Measurements from ENCODE around the gene RHOD. TPM values are rescaled to one million over a fixed set of nuclear protein-coding genes. Genes with fewer than 3 reads are reported as not detected.

The RHOD gene
- total and polyA plus RNA-seq, 2 of the 8 experiments (the other 6 are each of a cell fraction or from before 2014, with no cell fraction given), result 12.1 to 17.6 TPM

GRCh38 chr11:67051945-67052488 is 4.6 kb upstream of the RHOD start:
- no peak overlapping the region for H3K4me2 ChIP-seq (ENCODE audit: insufficient read depth in 1 of 2, low read depth in 2 of 2, low read length in 2 of 2)
- H3K4me3 ChIP-seq (ENCODE audit: extremely low read depth in 1 of 4, insufficient read depth in 2 of 4, low read depth in 3 of 4, low read length in 4 of 4), result no peak overlapping the region
- no peak overlapping the region for H3K9ac ChIP-seq (replicated peaks in 1 of 4; ENCODE audit: extremely low read depth in 1 of 4, low read depth in 3 of 4, low read length in 3 of 4)
- no peak overlapping the region for H3K14ac ChIP-seq (ENCODE audit: insufficient read length)
- no peak overlapping the region for H2BK20ac ChIP-seq (ENCODE audit: low read length)
- no peak overlapping the region for H2AFZ ChIP-seq (ENCODE audit: low read length)
- no peak overlapping the region for H2BK5ac ChIP-seq (ENCODE audit: low read depth, low read length)
- H3K36me3 ChIP-seq (ENCODE audit: control insufficient read depth in 2 of 4, insufficient read depth in 4 of 4, low read length in 3 of 4), result no peaks in the 10 kb centered on the region
- 0 out of 2 replicates have a peak overlapping the region, but pooled peaks have one; percentile 61 for H2BK15ac ChIP-seq (ENCODE audit: low read length)
- H3K4ac ChIP-seq (replicated peaks; ENCODE audit: insufficient read length, low read depth, low read length), result no peak overlapping the region
- TF ChIP-seq EP300 (IDR thresholded peaks at IDR 0.05; ENCODE audit: borderline replicate concordance in 1 of 2, low read depth in 2 of 2, low read length in 2 of 2) (no peak), CTBP2 (IDR thresholded peaks at IDR 0.05; ENCODE audit: borderline replicate concordance, insufficient read depth, insufficient read length, low read length) (no peak), MAX (IDR thresholded peaks at IDR 0.05) (no peak), KDM5A (IDR thresholded peaks at IDR 0.05; ENCODE audit: low read length) (no peak), RNF2 (IDR thresholded peaks at IDR 0.05; ENCODE audit: borderline replicate concordance, low read depth, low read length, missing control alignments, poor library complexity, severe bottlenecking) (no peak), CTCF (IDR thresholded peaks at IDR 0.05; ENCODE audit: control extremely low read depth in 1 of 3, insufficient read depth in 1 of 3, low read depth in 1 of 3, low read length in 3 of 3) (no peak), NRF1 (IDR thresholded peaks at IDR 0.05; ENCODE audit: low read depth, low read length) (no peak), KDM1A (IDR thresholded peaks at IDR 0.05; ENCODE audit: borderline replicate concordance, low read length) (0 out of 2 replicates have a peak, but pooled peaks have one; percentile 11)
- POLR2A ChIA-PET (ENCODE audit: partially characterized antibody), result interaction anchor here (0.8 to 1.8 kb wide), 4 partner anchors 14 to 59 kb away, joined by 3 to 4 read pairs (median 3); no protein-coding TSS in a partner anchor
- H3K27me3 ChIP-seq (replicated peaks in 1 of 4; ENCODE audit: control insufficient read depth in 3 of 4, extremely low read depth in 1 of 4, insufficient read depth in 3 of 4, low read length in 3 of 4), result peaks cover 0 to 5% (median 2%) of the 10 kb centered on the region in 4 experiments; a peak in 4 of 7 replicates
- no peaks in the 10 kb centered on the region for H3K9me3 ChIP-seq (ENCODE audit: insufficient read depth in 2 of 2, low read depth in 1 of 2, low read length in 1 of 2)
- no peak overlapping the region for H3K27ac ChIP-seq (ENCODE audit: low read depth, low read length)
- no peaks in the 10 kb centered on the region for H4K20me1 ChIP-seq (replicated peaks in 1 of 2; ENCODE audit: control insufficient read depth in 1 of 2, insufficient read depth in 2 of 2, low read length in 2 of 2)
- H2BK12ac ChIP-seq (ENCODE audit: low read depth, low read length), result peak overlapping the region; percentile 60; the same call in 1 of the 2 replicates
- H3K56ac ChIP-seq (replicated peaks; ENCODE audit: insufficient read length, low read depth, low read length), result no peak overlapping the region
- H3K18ac ChIP-seq (ENCODE audit: extremely low read depth, low read length), result no peak overlapping the region
- H4K5ac ChIP-seq (ENCODE audit: insufficient read length, low read depth, low read length), result no peak overlapping the region
- H3K23me2 ChIP-seq (ENCODE audit: low read depth, low read length), result peaks cover 6% of the 10 kb centered on the region; the same call in 1 of the 2 replicates
- no peaks in the 10 kb centered on the region for H3K79me1 ChIP-seq (ENCODE audit: low read depth, low read length)
- no peak overlapping the region for H4K8ac ChIP-seq (ENCODE audit: extremely low read depth, insufficient read depth, low read length)
- peaks cover 4 to 22% (median 14%) of the 10 kb centered on the region in 4 experiments for H3K4me1 ChIP-seq (replicated peaks in 1 of 4; ENCODE audit: control insufficient read depth in 3 of 4, insufficient read depth in 4 of 4, low read length in 3 of 4)
- H4K91ac ChIP-seq (replicated peaks; ENCODE audit: insufficient read length, low read length), result no peak overlapping the region
- FAIRE-seq (no peak), DNase-seq (ENCODE audit: low read depth in 1 of 2, low spot score in 2 of 2) (no peak)
- WGBS, 2 experiments (ENCODE audit: extremely low coverage in 1 of 2, insufficient coverage in 1 of 2, insufficient read length in 1 of 2, insufficient replicate concordance in 2 of 2, low coverage in 1 of 2, low lambda C conversion rate in 2 of 2, missing lambda C conversion rate in 1 of 2), result 92% methylated on average over 4 of the region's 4 CpGs; no CpG with 5 or more reads in 1 of the 2 experiments
- H3K23ac ChIP-seq (ENCODE audit: insufficient read length), result no peak overlapping the region
- H3K79me2 ChIP-seq (ENCODE audit: control insufficient read depth in 1 of 2, insufficient read depth in 2 of 2, low read length in 2 of 2), result no peaks in the 10 kb centered on the region
- H2BK120ac ChIP-seq (replicated peaks; ENCODE audit: low read depth, low read length), result no peak overlapping the region
- H2AK5ac ChIP-seq (ENCODE audit: low read depth, low read length), result no peak overlapping the region
- CTCF ChIA-PET (ENCODE audit: partially characterized antibody), result interaction anchor here (0.6 to 5.1 kb wide), 12 partner anchors 10 to 330 kb away, joined by 3 to 69 read pairs (median 4); no protein-coding TSS in a partner anchor

Measured in H1 (cell line).